Muscle layer of duodenum (tissue), 2 donors: ENCODE results near the gene CASQ2.

Source experiments
- H3K27ac ChIP-seq: one replicate; pipeline ENCODE4 v1.7.0; 2013; ENCODE audit warnings: mild to moderate bottlenecking, low read length
- H3K27me3 ChIP-seq: one replicate; pipeline ENCODE4 v1.7.0; 2013; ENCODE audit warnings: low read depth, mild to moderate bottlenecking, control low read depth, low read length
- H3K36me3 ChIP-seq, 2 donors: one replicate each; pipeline ENCODE4 v1.7.0; 2013; ENCODE audit warnings: low read length in 2 of 2, control low read depth in 1 of 2, mild to moderate bottlenecking in 1 of 2; ENCODE audit not compliant: insufficient read depth in 2 of 2, control insufficient read depth in 1 of 2
- H3K4me1 ChIP-seq, 2 donors: one replicate each; pipeline ENCODE4 v1.7.0; 2013; ENCODE audit warnings: low read length in 2 of 2, mild to moderate bottlenecking in 2 of 2, control low read depth in 1 of 2, moderate library complexity in 1 of 2; ENCODE audit not compliant: insufficient read depth in 2 of 2, control insufficient read depth in 1 of 2
- H3K4me3 ChIP-seq, 2 donors: one replicate each; pipeline ENCODE4 v1.7.0; 2013; ENCODE audit warnings: low read length in 2 of 2, low read depth in 1 of 2, mild to moderate bottlenecking in 1 of 2
- H3K9me3 ChIP-seq, 2 donors: one replicate each; pipeline ENCODE4 v1.7.0; 2013; ENCODE audit warnings: low read length in 2 of 2, control low read depth in 1 of 2, mild to moderate bottlenecking in 1 of 2; ENCODE audit not compliant: control insufficient read depth in 1 of 2
- donor health status: healthy.

The CASQ2 gene

GRCh38 chr1:115755456-115756370 lies 12.8 kb downstream of the CASQ2 start:
- no peak overlapping the region for H3K4me3 ChIP-seq
- H3K27me3 ChIP-seq = no peaks in the 10 kb centered on the region
- H3K4me1 ChIP-seq = peaks cover 0 to 20% of the 10 kb centered on the region in 2 donors
- H3K36me3 ChIP-seq = peaks cover 0 to 6% of the 10 kb centered on the region in 2 donors
- H3K27ac ChIP-seq = no peak overlapping the region
- H3K9me3 ChIP-seq = peaks cover 0 to 4% of the 10 kb centered on the region in 2 donors

DNA sequence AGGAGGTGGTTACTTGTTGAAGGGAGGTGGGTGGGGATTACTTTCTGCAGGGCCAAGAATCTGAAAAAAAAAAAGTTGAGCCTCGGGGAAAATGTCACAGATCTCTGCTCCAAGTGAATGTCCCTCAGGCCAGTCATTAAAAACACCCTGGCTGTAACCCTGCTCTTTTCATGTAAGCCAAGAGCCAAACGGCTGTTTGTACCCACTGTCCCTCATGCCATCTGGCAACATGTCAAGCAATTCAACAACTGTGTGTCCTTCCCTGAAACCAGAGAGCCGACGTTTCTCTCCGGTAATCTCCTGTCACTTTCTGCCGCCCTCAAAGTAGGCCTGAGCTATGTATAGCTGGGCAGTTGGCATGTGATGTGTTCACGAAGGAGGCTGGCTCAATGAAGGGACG lies 14.7 kb downstream of the CASQ2 start:
- no peak overlapping the region for H3K4me3 ChIP-seq
- H3K27ac ChIP-seq = no peak overlapping the region
- H3K36me3 ChIP-seq = no peaks in the 10 kb centered on the region
- no peaks in the 10 kb centered on the region for H3K9me3 ChIP-seq
- peaks cover 0 to 21% of the 10 kb centered on the region in 2 donors for H3K4me1 ChIP-seq
- no peaks in the 10 kb centered on the region for H3K27me3 ChIP-seq

GRCh38 chr1:115753361-115753760 lies 15.2 kb downstream of the CASQ2 start:
- no peaks in the 10 kb centered on the region for H3K27me3 ChIP-seq
- H3K4me1 ChIP-seq = peaks cover 0 to 25% of the 10 kb centered on the region in 2 donors
- no peaks in the 10 kb centered on the region for H3K36me3 ChIP-seq
- H3K4me3 ChIP-seq = no peak overlapping the region
- H3K9me3 ChIP-seq = no peaks in the 10 kb centered on the region
- no peak overlapping the region for H3K27ac ChIP-seq

GRCh38 chr1:115748401-115749150 lies 19.9 kb downstream of the CASQ2 start:
- peaks cover 0 to 6% of the 10 kb centered on the region in 2 donors for H3K4me1 ChIP-seq
- H3K27me3 ChIP-seq = no peaks in the 10 kb centered on the region
- no peaks in the 10 kb centered on the region for H3K36me3 ChIP-seq
- H3K9me3 ChIP-seq = no peaks in the 10 kb centered on the region
- no peak overlapping the region for H3K4me3 ChIP-seq
- peak overlapping the region; percentile 47 for H3K27ac ChIP-seq

GRCh38 chr1:115746021-115746690 lies 22.4 kb downstream of the CASQ2 start:
- Histone ChIP-seq H3K4me1 (peaks cover 0 to 6% of the 10 kb centered on the region in 2 donors), H3K27ac (no peak overlapping the region), H3K4me3 (no peak overlapping the region)

GRCh38 chr1:115744646-115745275 lies 23.8 kb downstream of the CASQ2 start:
- H3K9me3 ChIP-seq = no peaks in the 10 kb centered on the region
- H3K36me3 ChIP-seq = no peaks in the 10 kb centered on the region
- H3K27me3 ChIP-seq = no peaks in the 10 kb centered on the region
- H3K4me3 ChIP-seq = no peak overlapping the region
- no peak overlapping the region for H3K27ac ChIP-seq
- H3K4me1 ChIP-seq = peaks cover 0 to 6% of the 10 kb centered on the region in 2 donors

More at GRCh38 chr1:115746021-115746690, 22.4 kb downstream of the CASQ2 start:
- no peaks in the 10 kb centered on the region for H3K36me3 ChIP-seq
- H3K9me3 ChIP-seq = no peaks in the 10 kb centered on the region
- H3K27me3 ChIP-seq = no peaks in the 10 kb centered on the region

GRCh38 chr1:115740811-115741210 lies 27.7 kb downstream of the CASQ2 start:
- Histone ChIP-seq H3K27me3 (no peaks in the 10 kb centered on the region), H3K9me3 (no peaks in the 10 kb centered on the region), H3K36me3 (peaks cover 0 to 3% of the 10 kb centered on the region in 2 donors), H3K4me1 (no peaks in the 10 kb centered on the region), H3K27ac (no peak overlapping the region), H3K4me3 (no peak overlapping the region)

- Histone ChIP-seq H3K27ac (no peak overlapping the region), H3K4me3 (no peak overlapping the region), H3K9me3 (no peaks in the 10 kb centered on the region), H3K27me3 (no peaks in the 10 kb centered on the region), H3K36me3 (no peaks in the 10 kb centered on the region), H3K4me1 (peaks cover 0 to 5% of the 10 kb centered on the region in 2 donors)
Measured at GRCh38 chr1:115732316-115732715, 36.2 kb downstream of the CASQ2 start.

DNA sequence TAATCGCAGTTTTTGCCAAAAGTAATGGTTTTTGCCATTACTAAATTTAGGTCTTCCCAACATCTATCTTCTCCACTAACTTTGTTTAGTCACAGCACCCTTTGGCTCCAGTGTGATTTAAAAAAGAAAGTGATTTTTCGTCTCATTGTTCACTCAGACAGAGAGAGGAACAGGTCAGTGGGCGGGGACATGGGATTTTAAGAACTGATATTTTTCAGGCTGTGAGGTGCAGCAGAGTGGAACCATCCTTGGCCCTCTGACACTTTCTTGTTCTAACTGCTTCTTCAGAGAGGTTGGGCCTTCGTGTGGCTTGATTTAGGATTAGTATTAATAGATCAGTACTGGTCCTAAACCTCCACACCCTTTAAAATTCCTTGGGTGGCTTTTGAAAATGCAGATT lies 38.8 kb downstream of the CASQ2 start:
- H3K9me3 ChIP-seq = no peaks in the 10 kb centered on the region
- H3K27me3 ChIP-seq = no peaks in the 10 kb centered on the region
- no peak overlapping the region for H3K27ac ChIP-seq
- H3K36me3 ChIP-seq = no peaks in the 10 kb centered on the region
- H3K4me3 ChIP-seq = no peak overlapping the region
- H3K4me1 ChIP-seq = peaks cover 0 to 8% of the 10 kb centered on the region in 2 donors

DNA sequence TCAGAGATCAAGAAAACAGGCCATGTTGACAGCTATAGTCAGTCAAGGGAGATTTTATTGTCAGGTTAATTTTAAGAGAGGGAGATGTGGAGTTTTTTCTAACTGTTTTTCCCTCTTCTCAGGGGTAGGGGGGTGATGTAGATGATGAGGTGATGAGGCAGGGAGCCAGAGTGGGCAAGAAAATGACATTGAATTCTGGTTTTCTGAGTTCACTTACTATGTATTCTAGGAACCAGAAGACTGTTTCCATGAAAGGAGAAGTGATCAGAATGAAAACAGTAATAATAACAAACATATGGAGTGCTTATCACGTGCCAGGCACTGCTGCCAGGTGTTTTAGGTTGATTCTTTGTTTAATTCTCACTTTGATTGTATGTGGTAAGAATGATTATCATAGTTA lies 40.2 kb downstream of the CASQ2 start:
- H3K4me1 ChIP-seq = peaks cover 0 to 8% of the 10 kb centered on the region in 2 donors
- no peaks in the 10 kb centered on the region for H3K27me3 ChIP-seq
- no peaks in the 10 kb centered on the region for H3K36me3 ChIP-seq
- H3K27ac ChIP-seq = peak overlapping the region; percentile 76
- H3K4me3 ChIP-seq = no peak overlapping the region
- H3K9me3 ChIP-seq = no peaks in the 10 kb centered on the region
